HG03439 (cell line): ENCODE measurements around the gene PPP1R3G.
A peak's percentile ranks its signal among the peaks of the same experiment; 100 is the strongest.
"Not testable (repeated sequence)": the region's sequence is repeated elsewhere in the genome, so short reads cannot be mapped to it uniquely, and the experiment has no call there.

ENCODE experiments used
- ATAC-seq: cut with Tn5 transposase; IDR thresholded peaks from one replicate; pipeline ENCODE4 v1.9.1; 2021; ENCODE audit warnings: mild to moderate bottlenecking, moderate library complexity; ENCODE audit not compliant: unreplicated experiment

Gene PPP1R3G

DNA sequence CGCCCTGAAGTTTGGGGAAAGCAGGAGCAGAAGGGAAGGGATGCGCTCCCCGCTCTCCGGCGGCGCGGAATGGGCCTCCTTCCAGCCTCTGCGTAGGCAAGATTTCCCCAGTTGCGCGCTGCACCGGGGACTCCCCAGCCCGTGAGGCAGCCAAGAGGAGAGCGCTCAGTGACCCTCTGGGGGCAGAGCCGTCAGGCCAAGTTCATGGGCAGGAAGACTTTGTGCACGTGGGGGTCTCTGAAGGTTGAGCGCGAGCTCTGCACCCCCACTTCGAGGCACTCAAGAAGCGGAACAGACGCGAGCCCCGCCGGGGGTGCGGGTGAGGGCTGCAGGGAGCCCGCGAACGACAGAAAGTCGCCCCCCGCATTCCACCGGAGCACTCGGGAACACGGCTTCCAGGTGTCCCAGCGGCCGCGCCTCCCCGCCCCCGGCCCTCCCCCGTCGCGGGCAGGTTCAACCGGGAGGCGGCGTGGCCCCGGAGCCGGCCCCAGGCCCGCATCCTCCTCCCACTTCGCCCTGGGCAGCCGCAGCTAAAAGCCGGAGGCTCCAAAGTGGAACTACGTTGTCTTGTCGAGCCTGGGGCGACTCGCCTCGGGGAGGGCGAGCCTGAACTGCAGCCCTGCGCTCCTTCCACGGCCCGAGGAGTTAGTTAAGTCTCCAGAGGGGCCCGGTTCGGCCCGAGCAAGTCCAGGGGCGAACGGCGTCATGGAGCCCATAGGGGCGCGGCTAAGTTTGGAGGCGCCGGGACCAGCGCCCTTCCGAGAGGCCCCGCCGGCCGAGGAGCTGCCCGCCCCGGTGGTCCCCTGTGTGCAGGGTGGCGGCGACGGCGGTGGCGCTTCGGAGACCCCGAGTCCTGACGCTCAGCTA is at the start of gene PPP1R3G:
Gene PPP1R3G, plus strand, starts transcription at position 561 of the 867 bp plus-strand sequence. Its CDS starts 145 bp downstream, at position 706.
- ATAC-seq: peak; percentile 57

DNA sequence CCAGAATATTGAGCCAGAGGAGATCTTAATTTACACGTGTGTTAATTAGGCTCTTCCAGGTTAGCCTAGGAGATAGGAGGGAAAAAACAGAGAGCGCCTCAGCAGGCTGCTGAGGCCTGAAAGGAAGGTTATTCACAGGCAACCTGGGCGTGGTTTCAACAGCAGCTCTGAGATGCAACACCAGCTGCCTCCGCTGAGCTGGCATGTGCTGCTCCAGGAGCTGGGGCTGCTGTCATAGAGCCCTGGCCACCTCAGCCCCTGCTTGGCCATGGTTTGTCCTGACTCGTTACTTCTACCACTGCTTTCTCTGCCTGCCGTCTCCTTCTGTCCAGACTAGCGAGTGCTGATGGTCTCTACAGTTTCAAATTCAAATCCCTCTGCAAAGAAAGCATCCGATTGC is 48.9 kb upstream of the PPP1R3G start:
- ATAC-seq: no peak

GRCh38 chr6:5041955-5042354 is 43.2 kb upstream of the PPP1R3G start:
- no peak for ATAC-seq

GRCh38 chr6:5042436-5042835 is 42.7 kb upstream of the PPP1R3G start:
- ATAC-seq: no peak

GRCh38 chr6:5044866-5045265 is 40.3 kb upstream of the PPP1R3G start:
- no peak for ATAC-seq

- ATAC-seq: no peak
Observed at GRCh38 chr6:5045416-5045815, 39.7 kb upstream of the PPP1R3G start.

DNA sequence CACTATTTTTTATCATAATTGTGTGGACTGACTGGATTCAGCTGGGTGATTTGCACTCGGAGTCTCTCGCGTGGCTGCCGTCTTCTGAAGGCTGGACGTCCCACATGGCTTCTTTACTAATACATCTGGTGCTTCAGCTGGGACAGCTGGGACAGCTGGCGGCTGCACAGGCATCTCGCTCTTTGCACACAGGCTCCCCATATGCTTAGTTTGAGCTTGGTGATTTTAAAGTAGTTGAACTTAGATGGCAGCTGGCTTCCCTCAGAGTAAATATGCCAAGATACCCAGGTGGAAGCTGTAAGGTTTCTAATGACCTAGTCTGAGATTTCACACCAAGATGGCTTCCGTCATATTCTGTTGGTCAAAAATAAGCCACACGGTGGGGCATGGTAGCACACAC is 38.7 kb upstream of the PPP1R3G start:
- ATAC-seq: no peak

DNA sequence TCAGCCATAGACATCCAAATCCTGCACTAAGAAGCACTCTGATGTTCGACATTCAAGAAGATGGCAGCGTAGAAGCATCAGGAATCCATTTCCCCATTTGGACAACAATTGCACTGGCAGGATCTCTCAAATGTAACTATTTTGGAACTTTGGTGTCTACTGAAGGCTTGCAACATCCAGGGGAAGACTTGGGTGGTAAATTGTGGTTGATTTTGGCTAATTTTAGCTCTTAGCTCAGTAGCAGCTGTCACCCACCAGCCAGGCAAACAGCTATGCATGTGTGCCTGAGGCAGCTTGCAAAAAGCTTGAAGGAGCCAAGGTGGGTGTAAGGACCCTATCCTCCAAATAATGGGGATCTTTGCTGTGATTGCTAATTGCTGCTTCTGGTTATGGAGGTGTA is 35.1 kb upstream of the PPP1R3G start:
- no peak for ATAC-seq

- no peak for ATAC-seq
Observed at GRCh38 chr6:5051394-5051793, 33.7 kb upstream of the PPP1R3G start.

DNA sequence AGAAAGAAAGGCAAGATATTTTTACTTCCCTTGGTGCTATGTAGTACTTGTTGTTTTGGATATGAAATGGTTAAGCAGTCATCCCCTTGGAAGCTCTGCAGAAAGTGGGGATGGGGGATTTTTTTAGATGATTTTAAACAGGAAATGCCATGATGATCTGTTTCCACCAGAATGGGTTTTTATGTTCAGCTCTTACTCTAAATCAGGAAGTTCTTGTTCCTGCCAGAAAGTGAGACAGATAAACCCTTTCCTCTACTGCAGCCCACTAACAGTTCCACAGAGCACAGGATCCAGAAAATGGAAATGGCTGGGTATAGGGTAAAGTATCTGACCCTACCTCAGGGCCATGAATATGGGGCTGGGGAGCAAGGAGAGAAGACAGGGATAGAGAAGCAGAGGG is 32.1 kb upstream of the PPP1R3G start:
- ATAC-seq: no peak

DNA sequence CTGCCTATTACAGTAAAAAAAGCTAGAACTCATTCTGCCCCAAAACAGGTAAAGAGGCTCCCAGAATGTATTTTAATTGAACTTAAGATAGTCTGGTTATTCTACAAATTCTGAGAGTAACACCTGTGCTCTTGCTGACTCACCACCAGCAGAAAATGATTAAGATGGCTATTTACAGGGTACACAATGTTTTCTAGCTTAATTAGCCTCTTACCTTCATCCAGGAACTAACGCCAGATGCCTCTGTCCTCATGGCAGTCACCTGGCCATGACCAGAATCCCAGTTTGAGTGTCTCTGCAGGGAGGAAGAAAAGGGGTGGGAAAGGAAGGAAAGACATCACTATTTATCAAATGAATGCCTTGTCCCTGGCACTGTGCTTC is 31.3 kb upstream of the PPP1R3G start:
- no peak for ATAC-seq

- ATAC-seq: no peak
Observed at GRCh38 chr6:5054245-5054873, 30.8 kb upstream of the PPP1R3G start.

DNA sequence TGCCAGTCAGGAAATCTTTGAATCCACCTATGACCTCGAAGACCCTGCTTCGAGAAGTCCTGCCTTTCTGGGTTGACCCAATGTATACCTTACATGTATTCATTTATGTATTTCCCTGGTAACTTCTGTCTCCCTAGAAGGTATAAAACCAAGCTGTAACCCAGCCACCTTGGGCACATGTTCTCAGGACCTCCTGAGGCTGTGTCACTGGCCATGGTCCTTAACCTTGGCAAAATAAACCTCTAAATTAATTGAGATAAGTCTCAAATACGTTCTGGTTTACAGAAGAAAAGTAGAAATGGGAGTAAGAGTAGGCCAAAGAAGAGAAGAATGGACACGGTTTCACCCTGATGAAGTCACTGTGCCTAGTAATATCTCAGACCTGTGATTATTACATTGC is 30.0 kb upstream of the PPP1R3G start:
- no peak for ATAC-seq

- ATAC-seq: no peak
Observed at GRCh38 chr6:5058254-5058653, 26.9 kb upstream of the PPP1R3G start.

- no peak for ATAC-seq
Observed at GRCh38 chr6:5059036-5059896, 25.9 kb upstream of the PPP1R3G start.

DNA sequence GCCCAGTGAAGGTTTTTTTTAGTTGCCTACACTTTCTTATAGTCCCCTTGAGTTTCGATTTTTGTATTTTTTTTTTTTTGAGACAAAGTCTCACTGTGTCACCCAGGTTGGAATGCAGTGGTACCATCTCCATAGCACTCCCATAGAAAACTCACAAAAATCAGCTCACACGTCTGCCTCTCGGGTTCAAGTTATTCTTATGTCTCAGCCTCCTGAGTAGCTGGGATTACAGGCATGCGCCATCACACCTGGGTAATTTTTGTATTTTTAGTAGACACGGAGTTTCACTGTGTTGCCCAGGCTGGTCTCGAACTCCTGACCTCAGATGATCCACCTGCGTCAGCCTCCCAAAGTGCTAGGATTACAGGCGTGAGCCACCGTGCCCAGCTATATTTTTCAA is 24.7 kb upstream of the PPP1R3G start:
- ATAC-seq: not testable (repeated sequence)

GRCh38 chr6:5061152-5061551 is 24.0 kb upstream of the PPP1R3G start:
- ATAC-seq: no peak

DNA sequence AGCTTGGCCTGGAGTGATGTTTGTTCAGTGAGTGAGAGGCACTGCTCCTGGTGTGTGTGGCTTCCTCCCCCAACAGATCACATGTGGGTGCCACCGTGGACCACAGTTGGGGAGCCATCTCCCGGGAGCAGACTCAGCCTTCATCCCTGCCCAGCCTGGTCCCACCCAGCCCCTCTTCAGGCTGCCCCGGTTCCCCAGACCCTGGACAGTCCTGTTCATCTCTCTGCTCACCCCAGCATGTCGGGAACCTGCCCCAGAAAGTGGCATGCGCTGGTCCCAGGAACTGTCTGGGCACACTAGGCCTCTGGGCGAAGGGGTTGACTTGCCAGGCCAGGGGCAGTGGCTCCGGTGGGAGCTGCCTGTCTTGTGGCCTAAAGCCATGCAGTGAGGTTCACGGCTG is 21.5 kb upstream of the PPP1R3G start:
- ATAC-seq: no peak

GRCh38 chr6:5066456-5067093 is 18.6 kb upstream of the PPP1R3G start:
- no peak for ATAC-seq

GRCh38 chr6:5067305-5067704 is 17.8 kb upstream of the PPP1R3G start:
- no peak for ATAC-seq

DNA sequence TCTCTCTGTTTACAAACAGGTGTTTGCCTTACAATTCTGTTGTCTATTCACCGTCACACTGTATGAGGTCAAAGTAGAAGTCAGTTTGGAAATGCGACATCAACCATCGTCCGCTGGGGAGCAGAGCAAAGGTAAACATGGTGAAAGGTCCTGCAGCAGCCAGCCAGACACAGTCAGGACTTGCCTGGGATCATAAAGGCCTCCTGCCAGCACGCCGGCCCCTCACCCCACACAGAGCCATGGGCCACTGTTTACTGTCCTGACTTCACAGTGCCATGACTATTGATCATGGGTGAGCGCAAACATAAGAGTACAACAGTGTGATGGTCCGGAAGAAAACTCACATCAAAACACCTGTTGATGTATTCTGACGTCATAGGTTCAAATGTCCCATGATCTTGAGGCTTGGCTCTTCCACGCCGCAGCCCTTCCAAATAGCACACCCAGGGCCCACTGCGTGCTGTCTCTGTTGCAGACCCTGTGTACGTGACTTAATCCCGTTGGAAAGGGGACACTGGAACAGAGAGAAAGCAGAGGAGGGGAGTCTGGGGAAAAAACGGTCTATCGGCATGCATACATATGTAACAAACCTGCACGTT is 16.9 kb upstream of the PPP1R3G start:
- ATAC-seq: no peak
